Stimulated activated naive B cell treated with anti-CD40 and anti-IgM and Interleukin-4, amounts not matched to agents 10 μg/mL and 1 μg/mL and 100 μg/mL, for 72 hours (primary cell): ENCODE data around the gene KCNMA1.

ENCODE experiments used
- ATAC-seq, 2 donors: fragments of 150-1000 bp; cut with Tn5 transposase; replicated peaks; 2 replicates each; pipeline ENCODE4 v1.10.0; 2021; ENCODE audit warnings: moderate library complexity in 1 of 2
- DNase-seq: peaks from one replicate; pipeline ENCODE4 v3.0.0; 2021
- H3K27ac Mint-ChIP-seq: one replicate; pipeline ENCODE4 v1.8.0; 2022; ENCODE audit warnings: mild to moderate bottlenecking, mixed read lengths
- H3K27me3 Mint-ChIP-seq, 2 donors: one replicate each; pipeline ENCODE4 v1.8.0; 2022; ENCODE audit warnings: mixed read lengths in 2 of 2
- H3K36me3 Mint-ChIP-seq, 2 donors: one replicate each; pipeline ENCODE4 v1.8.0; 2022; ENCODE audit warnings: mixed read lengths in 2 of 2, mild to moderate bottlenecking in 1 of 2
- H3K4me1 Mint-ChIP-seq, 2 donors: one replicate each; pipeline ENCODE4 v1.8.0; 2022; ENCODE audit warnings: mixed read lengths in 2 of 2, mild to moderate bottlenecking in 1 of 2
- H3K4me3 Mint-ChIP-seq, 2 donors: one replicate each; pipeline ENCODE4 v1.8.0; 2022; ENCODE audit warnings: mild to moderate bottlenecking in 2 of 2, mixed read lengths in 2 of 2, moderate library complexity in 1 of 2
- H3K9me3 Mint-ChIP-seq, 2 donors: one replicate each; pipeline ENCODE4 v1.8.0; 2022; ENCODE audit warnings: mixed read lengths in 2 of 2, mild to moderate bottlenecking in 1 of 2

The KCNMA1 gene

DNA sequence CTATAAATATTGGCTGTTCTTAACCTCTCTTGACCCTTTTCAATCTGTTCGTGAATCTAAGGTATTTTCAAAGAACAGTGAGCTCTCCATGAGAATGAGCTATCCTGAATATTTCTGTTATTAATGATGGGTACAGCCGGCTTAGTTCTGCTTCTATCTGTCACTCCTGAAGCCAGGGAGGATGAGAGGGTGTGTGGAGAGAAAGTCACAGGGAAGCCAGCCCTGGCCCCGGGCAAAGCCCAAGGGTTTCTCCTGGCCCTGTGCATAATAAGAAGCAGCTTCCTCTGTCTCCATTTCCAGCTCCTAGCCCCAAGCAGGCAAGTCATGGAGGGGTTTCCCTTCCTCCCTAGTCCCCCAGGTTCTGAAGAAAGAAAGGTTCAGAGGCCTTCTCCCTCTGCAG lies 151.1 kb downstream of the KCNMA1 start:
- Mint-ChIP-seq H3K27me3 (peaks cover 0 to 9% of the 10 kb centered on the region in 2 donors), H3K9me3 (no peaks in the 10 kb centered on the region), H3K4me3 (no peak overlapping the region), H3K36me3 (no peaks in the 10 kb centered on the region), H3K4me1 (no peaks in the 10 kb centered on the region), H3K27ac (no peak overlapping the region)
- ATAC-seq (no peak), DNase-seq (no peak)

DNA sequence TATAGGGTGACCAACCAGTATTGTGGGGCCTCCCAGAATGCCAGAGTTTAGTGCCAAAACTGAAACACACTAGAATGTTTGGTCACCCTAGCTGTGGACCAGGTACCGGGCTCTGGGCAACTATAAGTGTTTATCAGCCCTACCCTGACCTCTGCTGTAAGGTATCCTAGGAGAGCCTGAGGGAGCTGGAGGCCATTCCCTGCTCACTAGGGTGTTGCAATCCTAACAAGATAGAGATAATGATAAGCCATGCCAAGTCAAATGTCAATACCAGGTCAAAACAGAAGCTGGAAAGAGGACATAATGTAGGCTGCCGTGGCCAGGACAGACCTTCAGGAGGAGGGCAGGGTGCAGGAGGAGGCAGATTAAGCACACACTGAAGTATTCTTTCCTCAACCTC lies 151.8 kb downstream of the KCNMA1 start:
- no peaks in the 10 kb centered on the region for H3K36me3 Mint-ChIP-seq
- peaks cover 0 to 9% of the 10 kb centered on the region in 2 donors for H3K27me3 Mint-ChIP-seq
- no peak overlapping the region for H3K27ac Mint-ChIP-seq
- DNase-seq (no peak), ATAC-seq (no peak)
- H3K9me3 Mint-ChIP-seq, result no peaks in the 10 kb centered on the region
- H3K4me3 Mint-ChIP-seq, result no peak overlapping the region
- H3K4me1 Mint-ChIP-seq, result no peaks in the 10 kb centered on the region

DNA sequence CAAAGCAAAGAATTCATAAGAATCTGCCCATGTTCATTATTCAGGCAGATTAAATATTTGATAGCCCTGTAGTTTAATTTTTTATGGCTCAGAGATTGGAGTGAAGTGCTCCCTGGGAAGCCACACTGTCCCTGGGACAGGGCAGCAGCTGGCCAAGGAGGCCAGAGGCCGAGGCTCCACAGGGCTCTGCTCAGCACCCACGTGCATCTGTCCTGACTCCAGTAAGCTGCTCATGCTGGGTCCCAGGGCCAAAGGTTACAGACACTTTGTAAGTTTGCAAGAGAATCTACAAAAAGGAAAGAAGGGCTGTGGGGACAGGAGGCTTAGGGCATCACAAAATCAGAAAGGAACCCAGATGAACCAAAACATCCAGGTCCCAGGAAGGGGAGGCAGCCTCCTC lies 155.5 kb downstream of the KCNMA1 start:
- no peaks in the 10 kb centered on the region for H3K36me3 Mint-ChIP-seq
- peaks cover 0 to 20% of the 10 kb centered on the region in 2 donors for H3K27me3 Mint-ChIP-seq
- H3K9me3 Mint-ChIP-seq, result no peaks in the 10 kb centered on the region
- DNase-seq (no peak), ATAC-seq (no peak)
- H3K27ac Mint-ChIP-seq, result no peak overlapping the region
- no peaks in the 10 kb centered on the region for H3K4me1 Mint-ChIP-seq
- H3K4me3 Mint-ChIP-seq, result no peak overlapping the region

DNA sequence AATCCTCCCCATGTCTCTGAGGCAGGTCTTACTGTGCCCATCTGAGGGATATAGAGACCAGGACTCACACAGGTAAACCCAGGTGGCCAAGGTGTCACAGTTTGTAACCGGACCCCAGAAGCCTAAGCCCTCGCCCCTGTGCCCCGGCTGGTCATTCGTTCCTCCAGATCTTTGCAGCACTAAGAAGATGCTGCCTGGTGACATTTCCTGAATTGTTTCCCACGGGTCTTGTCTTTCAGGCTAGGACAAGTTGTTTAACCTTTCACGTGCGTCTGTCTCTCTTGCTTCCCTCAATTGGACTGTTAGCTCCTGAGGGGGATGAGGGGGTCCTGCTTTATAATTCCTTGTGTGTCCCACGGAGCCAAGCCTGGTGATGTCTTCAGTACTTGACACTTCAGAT lies 158.0 kb downstream of the KCNMA1 start:
- no peak overlapping the region for H3K4me3 Mint-ChIP-seq
- H3K4me1 Mint-ChIP-seq, result no peaks in the 10 kb centered on the region
- peaks cover 0 to 28% of the 10 kb centered on the region in 2 donors for H3K27me3 Mint-ChIP-seq
- no peaks in the 10 kb centered on the region for H3K36me3 Mint-ChIP-seq
- peak overlapping the region; percentile 31 for H3K27ac Mint-ChIP-seq
- DNase-seq, result no peak
- no peaks in the 10 kb centered on the region for H3K9me3 Mint-ChIP-seq
- ATAC-seq, result no peak

DNA sequence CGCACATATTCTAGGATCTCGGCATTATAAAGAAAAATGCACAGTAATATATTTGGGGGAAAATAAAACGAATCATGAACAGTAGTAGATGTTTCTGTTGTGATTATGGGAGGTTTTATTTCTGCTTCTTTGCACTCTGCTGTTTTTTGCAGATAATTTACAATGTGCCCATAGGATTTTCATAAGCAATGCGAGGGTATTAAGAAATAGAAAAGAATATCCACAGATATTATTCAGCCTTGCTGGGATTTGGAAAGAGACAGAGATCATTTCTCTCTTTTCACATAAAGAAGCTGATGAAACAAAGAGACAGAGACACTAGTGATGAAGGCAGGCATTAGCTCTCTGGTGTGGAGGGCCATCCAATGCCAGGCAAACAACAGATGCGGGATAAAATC lies 158.6 kb downstream of the KCNMA1 start:
- peaks cover 0 to 29% of the 10 kb centered on the region in 2 donors for H3K27me3 Mint-ChIP-seq
- H3K4me1 Mint-ChIP-seq, result no peaks in the 10 kb centered on the region
- ATAC-seq (no peak), DNase-seq (no peak)
- no peaks in the 10 kb centered on the region for H3K36me3 Mint-ChIP-seq
- no peak overlapping the region for H3K27ac Mint-ChIP-seq
- H3K4me3 Mint-ChIP-seq, result no peak overlapping the region
- no peaks in the 10 kb centered on the region for H3K9me3 Mint-ChIP-seq

DNA sequence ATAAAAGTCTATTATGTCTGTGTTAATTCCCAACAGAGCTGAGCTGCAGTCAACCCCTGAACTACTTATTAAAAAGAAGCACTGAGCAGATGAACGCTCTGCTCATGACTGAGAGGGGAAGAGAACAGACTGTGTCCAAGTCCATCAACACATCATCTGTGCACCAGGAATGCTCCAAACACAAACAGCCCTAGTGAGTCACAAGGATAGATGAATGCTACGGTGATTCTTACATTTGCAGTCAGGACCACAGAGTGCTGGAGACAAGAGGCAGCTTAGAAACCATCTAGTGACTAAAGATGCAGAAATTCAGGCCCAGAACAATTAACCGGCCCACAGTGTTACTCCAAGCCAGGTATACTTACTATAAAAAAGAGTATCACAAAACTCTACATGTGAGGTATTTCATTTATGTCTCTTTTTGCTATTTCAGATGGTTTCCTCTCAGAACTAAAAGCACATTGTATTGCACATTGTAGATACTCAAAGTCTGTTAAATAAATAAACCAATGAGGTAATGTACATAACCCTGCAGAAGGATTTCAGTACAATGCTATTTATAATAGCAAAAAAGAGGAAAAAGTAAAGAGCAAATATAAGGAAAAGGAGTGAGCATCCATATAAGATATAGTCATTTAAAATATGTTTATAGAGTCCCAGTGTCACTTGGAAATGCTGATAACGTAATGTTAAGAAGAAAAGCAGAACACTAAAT lies 159.2 kb downstream of the KCNMA1 start:
- no peak overlapping the region for H3K27ac Mint-ChIP-seq
- no peak for ATAC-seq
- H3K9me3 Mint-ChIP-seq, result no peaks in the 10 kb centered on the region
- H3K4me3 Mint-ChIP-seq, result no peak overlapping the region
- no peaks in the 10 kb centered on the region for H3K36me3 Mint-ChIP-seq
- no peaks in the 10 kb centered on the region for H3K4me1 Mint-ChIP-seq
- DNase-seq, result no peak
- peaks cover 0 to 33% of the 10 kb centered on the region in 2 donors for H3K27me3 Mint-ChIP-seq

DNA sequence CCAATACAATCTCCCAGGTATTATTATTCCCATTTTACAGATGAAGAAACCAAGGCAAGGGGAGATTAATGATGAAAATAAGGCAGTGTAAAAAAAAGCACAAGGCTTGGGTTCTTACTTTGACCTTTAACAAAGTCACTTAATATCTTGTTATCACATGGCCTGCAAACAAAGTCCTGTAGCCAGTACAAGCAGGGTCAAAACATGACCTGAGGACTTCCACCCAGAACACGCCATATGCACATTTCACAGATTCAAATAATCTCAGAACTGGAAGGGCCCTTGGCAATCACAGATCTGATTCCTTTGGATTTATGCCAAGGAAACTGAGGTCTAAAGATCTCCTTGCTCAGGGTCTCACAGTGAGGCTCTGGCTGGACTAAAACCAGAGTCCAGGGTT lies 162.1 kb downstream of the KCNMA1 start:
- Mint-ChIP-seq H3K9me3 (no peaks in the 10 kb centered on the region), H3K27ac (no peak overlapping the region), H3K4me3 (no peak overlapping the region), H3K27me3 (peaks cover 0 to 23% of the 10 kb centered on the region in 2 donors), H3K4me1 (no peaks in the 10 kb centered on the region), H3K36me3 (no peaks in the 10 kb centered on the region)
- ATAC-seq, result no peak
- no peak for DNase-seq

DNA sequence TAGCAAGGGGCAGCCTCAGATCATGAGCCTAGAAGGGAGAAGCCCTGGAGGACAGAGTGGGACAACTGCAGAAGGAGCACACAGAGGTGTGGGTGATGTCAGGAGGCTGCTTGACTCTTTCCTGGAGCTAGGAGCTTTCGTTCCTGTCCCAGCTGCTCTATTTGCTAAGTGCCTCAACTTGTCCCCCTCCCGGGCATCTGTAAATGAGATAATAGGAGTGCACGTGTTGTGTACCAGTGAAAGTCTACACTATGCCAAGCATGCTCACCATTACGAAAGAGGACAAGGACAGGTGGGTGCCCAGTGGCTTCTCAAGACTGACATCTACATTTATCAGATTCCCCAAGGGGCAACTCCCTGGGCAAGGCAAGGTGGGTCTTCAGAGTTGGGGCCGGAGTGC lies 162.7 kb downstream of the KCNMA1 start:
- Mint-ChIP-seq H3K36me3 (no peaks in the 10 kb centered on the region), H3K27me3 (peaks cover 0 to 17% of the 10 kb centered on the region in 2 donors), H3K4me1 (no peaks in the 10 kb centered on the region), H3K9me3 (no peaks in the 10 kb centered on the region), H3K4me3 (no peak overlapping the region), H3K27ac (no peak overlapping the region)
- DNase-seq (no peak), ATAC-seq (no peak)

DNA sequence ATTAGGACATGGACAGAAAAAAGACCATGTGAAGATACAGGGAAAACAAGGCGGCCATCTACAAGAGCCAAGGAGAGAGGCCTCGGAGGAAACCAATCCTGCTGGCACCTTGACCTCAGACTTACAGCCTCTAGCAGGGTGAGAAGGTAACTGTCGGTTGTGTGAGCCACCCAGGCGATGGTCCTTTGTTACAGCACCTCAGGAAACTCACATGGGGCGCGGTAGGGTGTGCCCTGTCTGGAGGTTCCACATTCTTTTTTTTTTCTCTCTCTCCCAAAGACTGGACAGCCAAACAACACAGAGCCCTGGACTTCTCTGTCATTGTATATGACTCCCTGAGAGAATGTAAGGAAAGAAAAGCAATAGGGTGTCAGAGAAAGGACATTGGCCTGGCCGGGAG lies 163.2 kb downstream of the KCNMA1 start:
- no peak for DNase-seq
- H3K27ac Mint-ChIP-seq, result no peak overlapping the region

DNA sequence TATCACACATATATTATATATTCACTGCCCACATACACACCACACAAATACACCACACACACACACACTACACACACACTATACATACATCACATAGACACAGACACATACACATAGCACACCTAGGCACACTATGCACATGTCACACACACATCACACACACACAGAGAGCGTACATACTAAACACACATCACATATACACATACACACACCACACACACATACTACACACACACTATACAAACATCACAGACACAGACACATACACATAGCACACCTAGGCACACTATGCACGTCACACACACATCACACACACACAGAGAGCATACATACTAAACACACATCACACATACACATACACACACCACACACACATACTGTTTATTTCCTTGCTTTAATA lies 165.5 kb downstream of the KCNMA1 start:
- H3K9me3 Mint-ChIP-seq, result no peaks in the 10 kb centered on the region
- H3K36me3 Mint-ChIP-seq, result no peaks in the 10 kb centered on the region
- peaks cover 0 to 12% of the 10 kb centered on the region in 2 donors for H3K27me3 Mint-ChIP-seq
- no peaks in the 10 kb centered on the region for H3K4me1 Mint-ChIP-seq
- H3K4me3 Mint-ChIP-seq, result no peak overlapping the region
- DNase-seq, result no peak
- no peak overlapping the region for H3K27ac Mint-ChIP-seq
- no peak for ATAC-seq

More for the DNA sequence above, 163.2 kb downstream of the KCNMA1 start:
- no peak for ATAC-seq
- H3K36me3 Mint-ChIP-seq, result no peaks in the 10 kb centered on the region
- H3K4me3 Mint-ChIP-seq, result no peak overlapping the region
- peaks cover 0 to 12% of the 10 kb centered on the region in 2 donors for H3K27me3 Mint-ChIP-seq
- H3K4me1 Mint-ChIP-seq, result no peaks in the 10 kb centered on the region
- no peaks in the 10 kb centered on the region for H3K9me3 Mint-ChIP-seq

DNA sequence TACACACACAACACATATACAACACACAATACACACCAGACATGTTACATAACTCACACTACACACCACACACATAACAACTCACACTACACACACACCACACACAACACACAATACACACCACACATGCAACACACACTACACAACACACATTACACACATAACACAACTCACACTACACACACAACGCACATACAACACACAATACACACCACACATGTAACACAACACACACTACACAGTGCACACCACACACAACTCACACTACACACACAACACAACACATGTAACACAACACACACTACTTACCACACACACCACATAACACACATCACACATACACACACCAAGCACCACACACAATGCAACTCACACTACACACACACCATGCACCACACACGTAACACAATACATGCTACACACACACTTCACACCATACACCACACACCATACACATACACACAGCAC lies 166.5 kb downstream of the KCNMA1 start:
- no peak for DNase-seq
- Mint-ChIP-seq H3K27ac (no peak overlapping the region), H3K27me3 (peaks cover 0 to 5% of the 10 kb centered on the region in 2 donors), H3K36me3 (no peaks in the 10 kb centered on the region), H3K9me3 (no peaks in the 10 kb centered on the region), H3K4me3 (no peak overlapping the region), H3K4me1 (no peaks in the 10 kb centered on the region)
- no peak for ATAC-seq

DNA sequence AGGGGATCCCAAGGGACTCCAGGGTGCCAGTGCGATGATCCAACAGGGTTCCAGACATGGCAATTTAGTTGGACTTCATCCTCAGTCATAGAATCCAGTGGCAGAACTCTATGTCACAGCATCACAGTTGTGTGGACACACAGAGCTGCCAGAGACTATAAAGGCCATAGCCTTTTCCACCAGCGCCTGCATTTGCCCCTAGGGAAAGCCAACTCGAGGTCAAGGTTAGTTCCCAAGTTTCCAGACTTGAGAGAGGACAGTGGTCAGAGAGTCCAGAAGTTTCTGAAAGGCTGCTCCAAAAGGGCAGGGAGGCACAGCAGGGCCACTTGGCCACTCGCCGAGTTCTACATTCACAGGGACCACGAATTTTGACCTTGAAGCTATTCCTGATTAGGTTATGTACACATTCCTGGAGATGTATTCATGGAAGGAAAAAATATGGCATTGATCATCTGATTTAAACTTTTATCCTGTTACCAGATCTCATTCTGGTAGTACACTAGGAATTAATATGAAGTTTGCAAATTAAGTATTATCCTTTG lies 170.1 kb downstream of the KCNMA1 start:
- Mint-ChIP-seq H3K9me3 (no peaks in the 10 kb centered on the region), H3K36me3 (no peaks in the 10 kb centered on the region), H3K4me1 (no peaks in the 10 kb centered on the region), H3K4me3 (no peak overlapping the region), H3K27me3 (no peaks in the 10 kb centered on the region), H3K27ac (no peak overlapping the region)
- ATAC-seq (no peak), DNase-seq (no peak)

DNA sequence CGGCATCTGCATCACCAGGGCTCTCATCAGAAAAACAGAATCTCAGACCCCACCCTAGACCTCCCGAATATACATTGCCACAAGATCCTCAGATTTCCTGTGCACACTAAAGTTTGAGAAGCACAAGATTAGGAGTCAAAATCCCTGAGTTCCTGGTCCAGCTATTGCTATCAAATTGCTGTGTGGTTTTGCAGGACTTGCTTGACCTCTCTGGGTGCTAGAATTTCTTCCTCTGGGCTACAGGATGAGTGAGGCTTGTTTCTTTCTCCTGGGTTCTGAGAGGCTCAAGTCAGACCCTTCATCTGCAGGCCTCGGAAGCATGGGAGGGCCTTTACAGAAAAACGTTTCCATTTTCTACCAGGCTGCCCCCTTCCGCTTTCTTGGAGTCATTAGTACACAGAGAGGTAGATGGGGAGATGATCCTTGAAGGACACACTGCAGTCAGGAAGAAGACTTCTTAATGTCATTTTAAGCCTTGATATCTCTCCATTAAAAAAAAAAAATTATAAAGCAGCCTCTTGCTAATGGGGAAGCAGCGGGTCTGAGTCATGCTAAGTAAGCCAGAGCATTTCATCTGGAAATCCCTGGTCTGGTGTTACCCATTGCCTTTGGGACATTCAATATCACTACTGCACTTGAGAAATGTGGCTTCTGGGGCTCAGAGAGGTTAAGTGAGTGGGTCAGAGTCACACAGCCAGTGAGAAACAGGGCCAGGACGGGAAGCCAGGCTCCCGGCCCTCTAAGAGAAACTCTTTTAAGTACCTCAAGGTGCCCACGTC lies 173.5 kb downstream of the KCNMA1 start:
- no peak overlapping the region for H3K27ac Mint-ChIP-seq
- no peaks in the 10 kb centered on the region for H3K36me3 Mint-ChIP-seq
- peaks cover 6 to 14% of the 10 kb centered on the region in 2 donors for H3K27me3 Mint-ChIP-seq
- ATAC-seq (no peak), DNase-seq (no peak)
- H3K9me3 Mint-ChIP-seq, result no peaks in the 10 kb centered on the region
- no peak overlapping the region for H3K4me3 Mint-ChIP-seq
- H3K4me1 Mint-ChIP-seq, result peaks cover 0 to 3% of the 10 kb centered on the region in 2 donors

DNA sequence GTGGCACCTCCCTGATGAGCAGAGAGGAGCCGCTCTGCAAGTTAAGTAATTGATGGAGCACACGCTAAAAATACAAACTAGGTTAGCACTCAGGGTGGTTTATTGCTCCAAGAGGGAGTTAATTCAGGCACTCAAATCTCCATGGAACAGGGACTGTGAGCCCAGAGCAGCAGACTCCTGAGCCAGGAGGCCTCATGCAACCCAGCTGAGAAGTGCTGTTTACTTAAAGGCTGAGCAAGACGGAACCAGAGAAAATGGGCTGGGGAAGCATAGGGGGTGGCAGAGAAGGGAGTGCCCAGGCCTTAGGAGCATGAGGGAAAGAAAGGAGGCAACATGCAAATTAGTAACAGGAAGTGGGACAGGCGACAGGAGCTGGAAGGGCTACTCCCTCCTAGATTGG lies 174.1 kb downstream of the KCNMA1 start:
- H3K36me3 Mint-ChIP-seq, result no peaks in the 10 kb centered on the region
- no peaks in the 10 kb centered on the region for H3K9me3 Mint-ChIP-seq
- H3K4me3 Mint-ChIP-seq, result no peak overlapping the region
- ATAC-seq (no peak), DNase-seq (no peak)
- peaks cover 0 to 3% of the 10 kb centered on the region in 2 donors for H3K4me1 Mint-ChIP-seq
- peaks cover 10 to 20% of the 10 kb centered on the region in 2 donors for H3K27me3 Mint-ChIP-seq
- no peak overlapping the region for H3K27ac Mint-ChIP-seq
